GM13976 (cell line): Measurements from ENCODE around the gene NEU3.

ENCODE experiments used
- DNase-seq: peaks from one replicate; pipeline ENCODE4 v3.0.0; 2012; ENCODE audit warnings: low spot score
- in situ Hi-C: fragments of 300-500 bp; cut with MboI; formaldehyde crosslinking; loops from one replicate; pipeline ENCODE4 v1.12.0; 2022; ENCODE audit warnings: low sequenced_read_pairs, mixed read lengths, inconsistent platforms; ENCODE audit not compliant: unreplicated experiment
- TF ChIP-seq, protein P1 (sequence below): IDR thresholded peaks from 2 replicates; pipeline ENCODE4 v1.5.1; 2012; ENCODE audit warnings: borderline replicate concordance, mild to moderate bottlenecking; ENCODE audit not compliant: insufficient read depth; ENCODE audit errors: extremely low read depth, missing control alignments, control extremely low read depth

Gene NEU3

GRCh38 chr11:75051043-75051442, 62.3 kb downstream of the NEU3 start:
- in situ Hi-C loops, result no loop called here
- DNase-seq, result no peak
- TF ChIP-seq, protein P1, sequence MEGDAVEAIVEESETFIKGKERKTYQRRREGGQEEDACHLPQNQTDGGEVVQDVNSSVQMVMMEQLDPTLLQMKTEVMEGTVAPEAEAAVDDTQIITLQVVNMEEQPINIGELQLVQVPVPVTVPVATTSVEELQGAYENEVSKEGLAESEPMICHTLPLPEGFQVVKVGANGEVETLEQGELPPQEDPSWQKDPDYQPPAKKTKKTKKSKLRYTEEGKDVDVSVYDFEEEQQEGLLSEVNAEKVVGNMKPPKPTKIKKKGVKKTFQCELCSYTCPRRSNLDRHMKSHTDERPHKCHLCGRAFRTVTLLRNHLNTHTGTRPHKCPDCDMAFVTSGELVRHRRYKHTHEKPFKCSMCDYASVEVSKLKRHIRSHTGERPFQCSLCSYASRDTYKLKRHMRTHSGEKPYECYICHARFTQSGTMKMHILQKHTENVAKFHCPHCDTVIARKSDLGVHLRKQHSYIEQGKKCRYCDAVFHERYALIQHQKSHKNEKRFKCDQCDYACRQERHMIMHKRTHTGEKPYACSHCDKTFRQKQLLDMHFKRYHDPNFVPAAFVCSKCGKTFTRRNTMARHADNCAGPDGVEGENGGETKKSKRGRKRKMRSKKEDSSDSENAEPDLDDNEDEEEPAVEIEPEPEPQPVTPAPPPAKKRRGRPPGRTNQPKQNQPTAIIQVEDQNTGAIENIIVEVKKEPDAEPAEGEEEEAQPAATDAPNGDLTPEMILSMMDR, result no peak

GRCh38 chr11:75052457-75052856, 63.7 kb downstream of the NEU3 start:
- in situ Hi-C loops, result no loop called here
- TF ChIP-seq, protein P1, result no peak
- DNase-seq, result no peak

DNA sequence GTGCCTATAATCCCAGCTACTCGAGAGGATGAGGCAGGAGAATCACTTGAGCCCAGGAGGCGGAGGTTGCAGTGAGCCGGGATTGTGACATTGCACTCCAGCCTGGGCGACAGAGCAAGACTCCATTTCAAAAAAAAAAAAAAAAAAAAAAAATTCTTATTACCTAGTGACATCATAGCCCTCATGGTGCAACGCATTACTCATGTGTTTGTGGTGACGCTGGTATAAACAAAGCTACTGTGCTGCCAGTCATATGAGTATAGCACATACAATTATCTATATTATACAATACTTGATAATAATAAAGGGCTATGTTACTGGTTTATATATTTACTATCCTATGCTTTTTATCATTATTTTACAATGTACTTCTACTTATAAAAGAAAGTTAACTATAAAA, 66.8 kb downstream of the NEU3 start:
- TF ChIP-seq, protein P1, result no peak
- in situ Hi-C loops, result no loop called here
- DNase-seq, result no peak

- in situ Hi-C loops, result no loop called here
- TF ChIP-seq, protein P1, result no peak
- no peak for DNase-seq
Measured at GRCh38 chr11:75056814-75057213, 68.1 kb downstream of the NEU3 start.

DNA sequence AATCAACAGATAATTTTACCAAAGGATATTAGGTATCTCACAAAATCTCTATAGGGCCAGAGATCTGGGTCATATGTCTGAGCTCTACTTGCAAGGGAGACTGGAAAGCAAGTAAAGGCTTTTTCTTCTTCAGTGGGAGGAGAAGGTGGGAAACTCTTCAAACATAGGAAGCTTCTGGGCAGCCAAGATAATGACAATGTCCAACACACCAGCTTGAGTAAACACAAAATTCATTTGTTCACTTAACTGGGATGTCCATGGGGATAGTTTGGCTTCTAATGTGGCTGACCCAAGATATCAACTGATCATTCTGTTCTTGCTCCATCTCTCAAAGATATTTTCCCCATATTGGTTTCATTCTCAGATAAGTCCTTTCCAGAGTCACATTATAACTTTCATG, 70.6 kb downstream of the NEU3 start:
- in situ Hi-C loops, result no loop called here
- DNase-seq, result no peak
- TF ChIP-seq, protein P1, result no peak

GRCh38 chr11:75063741-75064314, 75.1 kb downstream of the NEU3 start:
- DNase-seq, result no peak
- TF ChIP-seq, protein P1, result no peak
- in situ Hi-C loops, result no loop called here
